Activated B cell treated with CpG ODN at 0.5 μM for 24 hours (primary cell): ENCODE data around the gene MED1. TPM values are rescaled to one million over a fixed set of nuclear protein-coding genes. Genes with fewer than 3 reads are reported as not detected.

ENCODE experiments used
- ATAC-seq: fragments of 200-7000 bp; cut with Tn5 transposase; one replicate; pipeline ENCODE4 v1.10.0; 2021; ENCODE audit warnings: low read depth, mild to moderate bottlenecking, moderate library complexity
- CTCF ChIA-PET: fragments of 350-600 bp; sonication (Branson Sonifier 250); formaldehyde crosslinking; loops from one replicate; lab custom pipeline; 2021; ENCODE audit warnings: antibody characterized with exemption; lab: Charles Lee
- POLR2A ChIA-PET: fragments of 350-600 bp; sonication (Branson Sonifier 250); formaldehyde crosslinking; loops from one replicate; lab custom pipeline; 2021; ENCODE audit warnings: antibody characterized with exemption; lab: Charles Lee
- DNase-seq: peaks from one replicate; pipeline ENCODE4 v3.0.0; 2022
- H3K27ac Mint-ChIP-seq: one replicate; pipeline ENCODE4 v1.8.0; 2020; ENCODE audit warnings: mixed read lengths
- H3K27me3 Mint-ChIP-seq: one replicate; pipeline ENCODE4 v1.8.0; 2021; ENCODE audit warnings: mixed read lengths
- H3K36me3 Mint-ChIP-seq: one replicate; pipeline ENCODE4 v1.8.0; 2021; ENCODE audit warnings: low read depth, mixed read lengths
- H3K4me1 Mint-ChIP-seq: one replicate; pipeline ENCODE4 v1.8.0; 2021; ENCODE audit warnings: mixed read lengths
- H3K4me3 Mint-ChIP-seq: one replicate; pipeline ENCODE4 v1.8.0; 2020; ENCODE audit warnings: mild to moderate bottlenecking, mixed read lengths
- H3K9me3 Mint-ChIP-seq: one replicate; pipeline ENCODE4 v1.8.0; 2020; ENCODE audit warnings: mixed read lengths
- intact Hi-C: fragments of 100-400 bp; cut with micrococcal nuclease; formaldehyde crosslinking; loops from one replicate; pipeline ENCODE4 v1.15.1; 2024
- total RNA-seq: library from RNA; stranded (reverse); gene quantifications from 2 replicates; pipeline ENCODE4 v1.2.3, GENCODE V29; 2022
- TF ChIP-seq, protein P1 (sequence below): fragments of 200-600 bp; IDR thresholded peaks from one replicate; pipeline ENCODE4 v1.8.0; 2022; ENCODE audit warnings: antibody characterized with exemption, mild to moderate bottlenecking

Gene MED1
- total RNA-seq, 1 donor from 2014 or later = 64.3 TPM

DNA sequence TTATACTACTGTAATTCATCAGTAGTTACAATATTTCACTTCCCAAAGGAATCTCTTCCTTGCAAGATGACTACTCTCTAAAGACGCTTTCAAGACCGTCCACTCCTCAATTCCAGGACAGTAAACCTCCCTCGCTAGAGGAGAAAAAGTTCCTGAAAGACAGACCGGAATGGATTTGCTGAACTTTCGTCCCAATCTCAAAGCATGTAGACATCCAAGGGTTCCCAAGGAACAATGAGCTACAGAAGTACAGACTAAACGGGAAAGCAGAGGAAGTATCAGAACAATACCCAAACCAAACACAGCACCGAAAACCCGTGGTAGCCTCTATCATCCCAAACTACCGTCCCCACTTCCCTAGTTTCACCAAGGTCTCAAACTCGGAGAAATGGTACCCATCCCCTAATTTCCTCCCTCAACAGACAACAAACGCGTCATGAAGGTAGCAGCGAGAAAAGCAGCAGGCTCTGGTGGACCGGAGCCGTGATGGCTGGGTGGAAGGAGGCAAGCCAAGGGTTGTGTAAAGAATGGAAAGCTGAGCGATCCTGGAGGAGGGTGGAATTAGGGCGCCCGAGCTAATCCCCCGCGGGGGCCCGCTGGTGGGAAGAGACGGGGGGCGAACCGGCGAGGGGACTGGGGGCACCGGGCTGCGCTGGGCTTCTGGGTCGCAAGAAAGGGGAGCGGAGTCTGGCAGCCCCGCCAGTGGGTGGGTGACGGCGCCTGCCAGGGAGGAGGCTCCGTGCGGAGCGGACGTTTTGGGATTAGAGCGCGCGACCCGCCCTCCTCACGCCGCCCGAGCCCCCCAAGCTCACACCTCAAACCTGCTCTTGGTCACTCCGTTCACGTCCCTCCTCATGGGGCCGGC is 50.3 kb downstream of the MED1 start:
- CTCF ChIA-PET = no interaction called here
- ATAC-seq (peak; percentile 3), DNase-seq (no peak)
- Mint-ChIP-seq H3K36me3 (peaks cover 17% of the 10 kb centered on the region), H3K4me3 (peak overlapping the region; percentile 98), H3K27ac (peak overlapping the region; percentile 85), H3K27me3 (no peaks in the 10 kb centered on the region), H3K9me3 (no peaks in the 10 kb centered on the region), H3K4me1 (peaks cover 20% of the 10 kb centered on the region)
- POLR2A ChIA-PET = interaction anchor here (0.5 to 2.5 kb wide), 13 partner anchors 13 to 591 kb away, joined by 3 to 21 read pairs (median 6); partner anchors contain the start of genes CDK12, LASP1, MED1 and RPL19
- TF ChIP-seq, protein P1, sequence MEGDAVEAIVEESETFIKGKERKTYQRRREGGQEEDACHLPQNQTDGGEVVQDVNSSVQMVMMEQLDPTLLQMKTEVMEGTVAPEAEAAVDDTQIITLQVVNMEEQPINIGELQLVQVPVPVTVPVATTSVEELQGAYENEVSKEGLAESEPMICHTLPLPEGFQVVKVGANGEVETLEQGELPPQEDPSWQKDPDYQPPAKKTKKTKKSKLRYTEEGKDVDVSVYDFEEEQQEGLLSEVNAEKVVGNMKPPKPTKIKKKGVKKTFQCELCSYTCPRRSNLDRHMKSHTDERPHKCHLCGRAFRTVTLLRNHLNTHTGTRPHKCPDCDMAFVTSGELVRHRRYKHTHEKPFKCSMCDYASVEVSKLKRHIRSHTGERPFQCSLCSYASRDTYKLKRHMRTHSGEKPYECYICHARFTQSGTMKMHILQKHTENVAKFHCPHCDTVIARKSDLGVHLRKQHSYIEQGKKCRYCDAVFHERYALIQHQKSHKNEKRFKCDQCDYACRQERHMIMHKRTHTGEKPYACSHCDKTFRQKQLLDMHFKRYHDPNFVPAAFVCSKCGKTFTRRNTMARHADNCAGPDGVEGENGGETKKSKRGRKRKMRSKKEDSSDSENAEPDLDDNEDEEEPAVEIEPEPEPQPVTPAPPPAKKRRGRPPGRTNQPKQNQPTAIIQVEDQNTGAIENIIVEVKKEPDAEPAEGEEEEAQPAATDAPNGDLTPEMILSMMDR = no peak
- intact Hi-C loops = loop anchor here (2.0 to 5.0 kb wide), 4 partner anchors 93 to 533 kb away; partner anchors contain the start of gene RPL19

DNA sequence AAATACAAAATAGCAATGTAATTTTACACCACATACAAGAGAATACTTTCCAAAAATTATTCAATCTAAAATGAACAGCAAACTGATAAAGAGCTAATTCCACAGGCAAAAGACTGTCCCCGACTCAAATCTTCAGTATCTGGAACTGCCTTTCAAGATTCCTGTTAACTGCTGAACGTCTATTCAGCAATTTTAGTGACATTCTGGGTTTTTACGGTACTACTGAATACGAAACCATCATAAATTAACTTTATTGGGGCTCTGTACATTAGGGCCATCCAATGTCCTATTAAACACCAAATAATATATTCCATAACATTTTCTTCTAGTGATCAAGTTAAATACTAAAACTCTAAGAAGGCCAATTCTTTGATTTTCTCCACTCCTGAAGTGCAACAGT is 51.3 kb downstream of the MED1 start:
- Mint-ChIP-seq H3K4me3 (peak overlapping the region; percentile 98), H3K4me1 (peaks cover 20% of the 10 kb centered on the region), H3K27ac (no peak overlapping the region), H3K27me3 (no peaks in the 10 kb centered on the region), H3K9me3 (no peaks in the 10 kb centered on the region), H3K36me3 (peaks cover 10% of the 10 kb centered on the region)
- TF ChIP-seq, protein P1 = no peak
- POLR2A ChIA-PET = interaction anchor here (0.5 to 2.4 kb wide), 3 partner anchors 51 to 554 kb away, joined by 3 to 11 read pairs (median 4); partner anchors contain the start of gene MED1
- CTCF ChIA-PET = no interaction called here
- intact Hi-C loops = loop anchor here (2.0 to 5.0 kb wide), 4 partner anchors 92 to 532 kb away; partner anchors contain the start of gene RPL19
- DNase-seq (no peak), ATAC-seq (no peak)

DNA sequence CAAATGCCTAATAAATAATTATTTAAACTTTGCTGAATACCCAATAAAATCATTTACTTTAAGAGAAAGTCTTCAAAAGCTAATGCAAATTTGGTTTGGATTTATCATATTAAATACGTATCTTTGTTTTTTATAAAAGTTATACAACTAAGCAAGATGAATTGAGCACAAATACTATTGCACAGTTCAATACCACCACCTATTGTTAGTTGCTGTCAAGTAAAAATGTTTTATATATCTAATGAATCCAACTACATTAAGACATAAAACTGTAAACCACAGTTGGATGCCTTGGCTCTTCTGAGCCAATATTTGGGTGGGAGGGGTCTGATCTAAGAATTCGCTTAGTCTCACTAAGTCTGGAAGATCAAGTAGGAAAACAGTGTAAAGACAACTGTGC is 57.3 kb downstream of the MED1 start:
- CTCF ChIA-PET = interaction anchor here (1.2 to 1.4 kb wide), 2 partner anchors 149 to 229 kb away, joined by 3 read pairs; no protein-coding TSS in a partner anchor
- ATAC-seq (no peak), DNase-seq (no peak)
- Mint-ChIP-seq H3K27me3 (no peaks in the 10 kb centered on the region), H3K36me3 (peaks cover 6% of the 10 kb centered on the region), H3K9me3 (no peaks in the 10 kb centered on the region), H3K4me3 (no peak overlapping the region), H3K27ac (no peak overlapping the region), H3K4me1 (no peaks in the 10 kb centered on the region)
- TF ChIP-seq, protein P1 = no peak
- intact Hi-C loops = no loop called here
- POLR2A ChIA-PET = no interaction called here

DNA sequence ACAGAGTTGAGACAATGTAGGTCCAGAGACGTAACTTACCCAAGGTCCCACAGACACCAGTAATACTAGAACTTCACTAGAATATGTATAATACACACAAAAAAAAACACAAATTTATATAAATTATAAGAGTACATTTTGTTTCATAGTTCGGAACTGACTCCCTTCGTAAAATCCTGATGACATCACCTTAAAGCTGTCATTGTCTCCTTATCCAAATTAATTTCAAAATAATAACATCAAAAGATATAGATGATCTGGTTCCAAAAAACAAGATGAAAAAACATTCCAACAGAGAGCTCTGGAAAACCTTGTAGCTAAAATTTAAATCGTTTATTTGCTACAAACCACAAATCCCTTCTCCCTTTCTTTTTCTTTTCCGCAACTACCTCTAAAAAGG is 59.6 kb downstream of the MED1 start:
- intact Hi-C loops = no loop called here
- CTCF ChIA-PET = no interaction called here
- no peak for DNase-seq
- TF ChIP-seq, protein P1 = no peak
- Mint-ChIP-seq H3K4me1 (no peaks in the 10 kb centered on the region), H3K36me3 (peaks cover 9% of the 10 kb centered on the region), H3K27ac (no peak overlapping the region), H3K4me3 (no peak overlapping the region), H3K27me3 (no peaks in the 10 kb centered on the region), H3K9me3 (no peaks in the 10 kb centered on the region)
- no peak for ATAC-seq
- POLR2A ChIA-PET = no interaction called here

DNA sequence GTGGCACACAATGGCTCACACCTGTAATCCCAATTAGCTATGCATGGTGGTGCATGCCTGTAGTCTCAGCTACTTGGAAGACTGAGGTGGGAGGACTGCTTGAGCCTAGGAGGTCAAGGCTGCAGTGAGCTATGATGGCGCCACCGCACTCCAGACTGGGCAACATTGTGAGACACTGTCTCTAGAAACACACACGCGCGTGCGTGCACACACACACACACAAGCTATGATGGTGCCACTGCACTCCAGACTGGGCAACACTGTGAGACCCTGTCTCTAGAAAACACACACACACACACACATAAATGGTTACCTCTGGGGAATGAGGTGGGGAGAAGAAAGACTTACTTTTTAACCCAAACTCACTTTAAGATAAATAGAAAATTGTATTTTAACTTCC is 66.0 kb downstream of the MED1 start:
- ChIA-PET CTCF (no interaction called here), POLR2A (interaction anchor here (0.6 kb wide), 1 partner anchor 425 kb away, joined by 5 read pairs; no protein-coding TSS in a partner anchor)
- intact Hi-C loops = no loop called here
- peaks cover 8% of the 10 kb centered on the region for H3K36me3 Mint-ChIP-seq
- H3K9me3 Mint-ChIP-seq = no peaks in the 10 kb centered on the region
- TF ChIP-seq, protein P1 = no peak
- DNase-seq = no peak
- H3K27me3 Mint-ChIP-seq = no peaks in the 10 kb centered on the region
- ATAC-seq = no peak
- peaks cover 6% of the 10 kb centered on the region for H3K4me1 Mint-ChIP-seq
- H3K4me3 Mint-ChIP-seq = no peak overlapping the region
- no peak overlapping the region for H3K27ac Mint-ChIP-seq
